Fibroblast of skin of scalp (primary cell): ENCODE results near the gene DNAJC12.

Experiments used
- DNase-seq: peaks from one replicate; pipeline ENCODE4 v3.0.0-alpha.2; 2013

The DNAJC12 gene

GRCh38 chr10:67760272-67760671, 77.7 kb downstream of the DNAJC12 start:
- no peak for DNase-seq
